Neural progenitor cell (in vitro differentiated cells): ENCODE data around the gene TSTD2. TPM values are rescaled to one million over a fixed set of nuclear protein-coding genes. Genes with fewer than 3 reads are reported as not detected.

ENCODE experiments used
- DNase-seq: peaks from one replicate; pipeline ENCODE4 v3.0.0-alpha.2; 2016; ENCODE audit warnings: low spot score
- H2AFZ ChIP-seq: fragments of 200-600 bp; sonication (generic); replicated peaks from 2 replicates; pipeline ENCODE4 v1.6.1; 2016; ENCODE audit warnings: antibody characterized with exemption
- H3F3A ChIP-seq: fragments of 200-600 bp; sonication (generic); 2 replicates; pipeline ENCODE4 v1.6.1; 2016; ENCODE audit warnings: antibody characterized with exemption, low read depth
- H3K27ac ChIP-seq: fragments of 200-600 bp; sonication (generic); 2 replicates; pipeline ENCODE4 v1.5.1; 2016; ENCODE audit warnings: mild to moderate bottlenecking
- H3K27me3 ChIP-seq: fragments of 200-600 bp; sonication (generic); 2 replicates; pipeline ENCODE4 v1.6.1; 2016; ENCODE audit warnings: mild to moderate bottlenecking, moderate library complexity
- H3K36me3 ChIP-seq: fragments of 200-600 bp; sonication (generic); 2 replicates; pipeline ENCODE4 v1.5.1; 2016
- H3K4me1 ChIP-seq: fragments of 200-600 bp; sonication (generic); 2 replicates; pipeline ENCODE4 v1.6.1; 2016; ENCODE audit warnings: mixed run types
- H3K4me2 ChIP-seq: fragments of 200-600 bp; sonication (generic); 2 replicates; pipeline ENCODE4 v1.6.1; 2016
- H3K4me3 ChIP-seq: fragments of 200-600 bp; sonication (generic); 2 replicates; pipeline ENCODE4 v1.5.1; 2016
- H3K79me2 ChIP-seq: fragments of 200-600 bp; sonication (generic); 2 replicates; pipeline ENCODE4 v1.6.1; 2016; ENCODE audit warnings: low read depth
- H3K9ac ChIP-seq: fragments of 200-600 bp; sonication (generic); 2 replicates; pipeline ENCODE4 v1.6.1; 2016
- H3K9me3 ChIP-seq: fragments of 200-600 bp; sonication (generic); 2 replicates; pipeline ENCODE4 v1.5.1; 2016; ENCODE audit warnings: low read depth
- H4K20me1 ChIP-seq: fragments of 200-600 bp; sonication (generic); 2 replicates; pipeline ENCODE4 v1.6.1; 2016; ENCODE audit warnings: low read depth
- H3K27ac Mint-ChIP-seq: 3 replicates; pipeline ENCODE4 v1.8.0; 2021; ENCODE audit warnings: mixed read lengths
- H3K27me3 Mint-ChIP-seq: 2 replicates; pipeline ENCODE4 v1.8.0; 2022; ENCODE audit warnings: low read depth, mild to moderate bottlenecking, inconsistent platforms, moderate library complexity, mixed read lengths; ENCODE audit not compliant: insufficient read depth
- H3K36me3 Mint-ChIP-seq: 3 replicates; pipeline ENCODE4 v1.8.0; 2021; ENCODE audit warnings: mixed read lengths
- H3K4me1 Mint-ChIP-seq: 3 replicates; pipeline ENCODE4 v1.8.0; 2021; ENCODE audit warnings: mixed read lengths
- H3K4me3 Mint-ChIP-seq: 3 replicates; pipeline ENCODE4 v1.8.0; 2021; ENCODE audit warnings: mild to moderate bottlenecking, moderate library complexity, mixed read lengths
- H3K9me3 Mint-ChIP-seq: 3 replicates; pipeline ENCODE4 v1.8.0; 2020; ENCODE audit warnings: mixed read lengths
- EZH2 ChIP-seq: fragments of 200-600 bp; sonication (generic); IDR thresholded peaks from 2 replicates; pipeline ENCODE4 v1.6.1; 2017; ENCODE audit warnings: antibody characterized with exemption, mild to moderate bottlenecking, moderate library complexity
- EZH2phosphoT487 ChIP-seq: fragments of 200-600 bp; sonication (generic); IDR thresholded peaks from 2 replicates; pipeline ENCODE4 v1.6.1; 2017; ENCODE audit warnings: antibody characterized with exemption
- total RNA-seq: library from RNA; depleted of rRNA; stranded (reverse); fragments of >200 nt; gene quantifications from 2 replicates; pipeline ENCODE4 v1.2.3, GENCODE V29; 2015; ENCODE audit warnings: low replicate concordance
- TF ChIP-seq, protein P1 (sequence below): fragments of 200-600 bp; sonication (generic); IDR thresholded peaks from 2 replicates; pipeline ENCODE4 v1.5.1; 2017; ENCODE audit warnings: antibody characterized with exemption, mild to moderate bottlenecking

Gene TSTD2
- total RNA-seq, 1 donor from 2014 or later, result 45.4 TPM

DNA sequence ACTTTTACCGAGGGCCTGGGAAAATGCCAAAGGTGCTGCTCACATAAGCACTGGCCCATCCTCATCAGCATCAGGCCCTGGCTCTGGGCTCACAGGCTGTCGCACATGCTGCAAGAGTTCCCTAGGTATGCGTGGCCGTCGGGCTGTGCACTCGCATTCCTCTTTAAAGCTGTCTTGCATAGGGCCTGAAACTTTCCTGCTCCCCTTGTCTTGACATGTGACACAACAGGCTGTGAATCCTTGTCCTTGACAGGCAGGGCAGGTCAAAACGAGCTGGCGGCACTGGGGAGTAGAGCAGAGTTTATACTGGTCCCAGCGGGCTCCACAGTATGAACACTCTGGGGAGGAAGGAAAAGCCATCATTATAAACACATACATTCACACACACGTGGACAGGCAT, 30.7 kb downstream of the TSTD2 start:
- no peak overlapping the region for H3K4me2 ChIP-seq

DNA sequence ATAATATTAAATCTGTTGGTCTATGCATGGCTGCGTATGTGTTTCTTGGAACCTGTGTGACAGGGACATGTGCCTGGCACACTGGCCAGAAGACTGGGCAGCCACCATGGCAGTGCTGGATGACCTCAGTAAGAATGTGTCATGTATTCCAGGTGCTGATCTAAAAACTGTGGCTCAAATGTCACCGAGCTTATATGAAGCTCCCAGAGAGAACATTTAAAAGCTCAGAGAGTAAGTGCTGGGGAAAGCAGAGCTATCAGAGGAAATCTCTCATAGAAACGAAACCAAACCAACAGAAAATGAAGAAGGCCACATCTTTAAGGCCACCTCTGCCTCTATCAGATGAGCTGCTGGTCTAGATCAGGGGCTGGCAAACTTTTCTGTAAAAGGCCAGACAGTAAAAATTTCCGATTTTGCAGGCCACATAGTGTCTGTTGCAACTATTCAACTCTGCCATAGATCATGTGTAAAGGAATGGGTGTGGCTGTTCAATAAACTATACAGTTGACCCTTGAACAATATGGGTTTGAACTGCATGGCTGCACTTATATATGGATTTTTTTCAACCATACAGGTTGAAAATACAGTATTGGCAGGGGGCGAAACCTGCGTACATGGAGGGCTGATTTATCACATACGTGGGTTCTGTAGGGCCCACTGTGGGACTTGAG, 31.8 kb downstream of the TSTD2 start:
- H3K27ac Mint-ChIP-seq, result no peak overlapping the region
- H3K4me1 Mint-ChIP-seq, result peaks cover 2% of the 10 kb centered on the region
- H3K9me3 Mint-ChIP-seq, result no peaks in the 10 kb centered on the region
- H3K4me1 ChIP-seq, result no peaks in the 10 kb centered on the region
- no peaks in the 10 kb centered on the region for H3K27me3 Mint-ChIP-seq
- H3K27ac ChIP-seq, result no peak overlapping the region
- H3K4me2 ChIP-seq, result no peak overlapping the region
- no peak for DNase-seq
- H3K4me3 ChIP-seq, result no peak overlapping the region
- H3K4me3 Mint-ChIP-seq, result no peak overlapping the region
- H3K27me3 ChIP-seq, result no peaks in the 10 kb centered on the region
- H3K9ac ChIP-seq, result no peak overlapping the region
- no peaks in the 10 kb centered on the region for H3K79me2 ChIP-seq
- H4K20me1 ChIP-seq, result no peaks in the 10 kb centered on the region
- no peak overlapping the region for H2AFZ ChIP-seq
- H3K9me3 ChIP-seq, result no peaks in the 10 kb centered on the region
- no peaks in the 10 kb centered on the region for H3K36me3 ChIP-seq
- TF ChIP-seq EZH2 (no peak), EZH2phosphoT487 (no peak)
- TF ChIP-seq, protein P1, sequence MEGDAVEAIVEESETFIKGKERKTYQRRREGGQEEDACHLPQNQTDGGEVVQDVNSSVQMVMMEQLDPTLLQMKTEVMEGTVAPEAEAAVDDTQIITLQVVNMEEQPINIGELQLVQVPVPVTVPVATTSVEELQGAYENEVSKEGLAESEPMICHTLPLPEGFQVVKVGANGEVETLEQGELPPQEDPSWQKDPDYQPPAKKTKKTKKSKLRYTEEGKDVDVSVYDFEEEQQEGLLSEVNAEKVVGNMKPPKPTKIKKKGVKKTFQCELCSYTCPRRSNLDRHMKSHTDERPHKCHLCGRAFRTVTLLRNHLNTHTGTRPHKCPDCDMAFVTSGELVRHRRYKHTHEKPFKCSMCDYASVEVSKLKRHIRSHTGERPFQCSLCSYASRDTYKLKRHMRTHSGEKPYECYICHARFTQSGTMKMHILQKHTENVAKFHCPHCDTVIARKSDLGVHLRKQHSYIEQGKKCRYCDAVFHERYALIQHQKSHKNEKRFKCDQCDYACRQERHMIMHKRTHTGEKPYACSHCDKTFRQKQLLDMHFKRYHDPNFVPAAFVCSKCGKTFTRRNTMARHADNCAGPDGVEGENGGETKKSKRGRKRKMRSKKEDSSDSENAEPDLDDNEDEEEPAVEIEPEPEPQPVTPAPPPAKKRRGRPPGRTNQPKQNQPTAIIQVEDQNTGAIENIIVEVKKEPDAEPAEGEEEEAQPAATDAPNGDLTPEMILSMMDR, result no peak
- peaks cover 29% of the 10 kb centered on the region for H3K36me3 Mint-ChIP-seq
- peaks cover 15% of the 10 kb centered on the region for H3F3A ChIP-seq

More for the DNA sequence above, 30.7 kb downstream of the TSTD2 start:
- no peak overlapping the region for H3K27ac Mint-ChIP-seq
- H3K36me3 ChIP-seq, result no peaks in the 10 kb centered on the region
- H3K79me2 ChIP-seq, result no peaks in the 10 kb centered on the region
- peaks cover 15% of the 10 kb centered on the region for H3F3A ChIP-seq
- H3K4me3 ChIP-seq, result no peak overlapping the region
- no peak for DNase-seq
- H3K27me3 Mint-ChIP-seq, result no peaks in the 10 kb centered on the region
- H3K9me3 ChIP-seq, result no peaks in the 10 kb centered on the region
- H2AFZ ChIP-seq, result no peak overlapping the region
- H4K20me1 ChIP-seq, result no peaks in the 10 kb centered on the region
- peaks cover 34% of the 10 kb centered on the region for H3K36me3 Mint-ChIP-seq
- no peak overlapping the region for H3K9ac ChIP-seq
- H3K9me3 Mint-ChIP-seq, result no peaks in the 10 kb centered on the region
- H3K27ac ChIP-seq, result no peak overlapping the region
- H3K27me3 ChIP-seq, result no peaks in the 10 kb centered on the region
- H3K4me1 Mint-ChIP-seq, result peaks cover 2% of the 10 kb centered on the region
- no peaks in the 10 kb centered on the region for H3K4me1 ChIP-seq
- TF ChIP-seq EZH2phosphoT487, result no peak
- TF ChIP-seq, protein P1, result no peak
- no peak for TF ChIP-seq EZH2
- no peak overlapping the region for H3K4me3 Mint-ChIP-seq

DNA sequence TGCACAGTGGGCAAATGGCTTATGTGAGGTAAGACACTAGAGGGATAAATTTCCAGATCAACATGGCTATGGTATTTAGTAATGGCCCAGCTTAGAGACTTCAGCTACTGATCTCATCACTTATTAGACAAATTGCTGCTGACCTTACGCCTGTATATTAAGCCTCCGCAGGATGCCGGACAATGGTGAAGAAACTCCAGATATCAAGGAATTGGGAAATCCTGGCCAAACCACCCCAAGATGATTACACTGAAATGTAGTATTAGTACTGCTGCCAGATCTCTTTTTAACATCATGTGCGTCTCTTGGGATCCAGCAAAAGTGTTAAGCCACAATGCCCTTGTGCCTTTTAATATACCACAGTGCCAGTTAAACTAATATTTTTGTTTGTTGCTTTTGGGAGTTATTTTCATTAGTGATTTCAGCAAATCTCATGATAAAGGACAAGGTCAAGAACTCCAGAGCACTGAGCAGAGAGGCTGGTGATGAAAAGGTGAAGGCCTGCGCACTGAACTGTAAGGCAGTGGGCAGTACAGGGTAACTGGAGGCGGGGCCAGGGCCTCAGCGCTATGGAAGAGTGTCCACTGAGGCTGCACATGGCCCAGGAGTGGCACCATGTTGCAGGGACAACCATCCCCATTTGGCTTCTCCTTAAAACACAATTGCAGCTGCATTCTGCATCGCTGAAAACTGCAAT, 32.5 kb downstream of the TSTD2 start:
- peaks cover 24% of the 10 kb centered on the region for H3K36me3 Mint-ChIP-seq
- no peak overlapping the region for H2AFZ ChIP-seq
- H3K27me3 ChIP-seq, result no peaks in the 10 kb centered on the region
- no peaks in the 10 kb centered on the region for H3K9me3 Mint-ChIP-seq
- no peaks in the 10 kb centered on the region for H3K36me3 ChIP-seq
- H3K4me1 Mint-ChIP-seq, result peaks cover 2% of the 10 kb centered on the region
- H3K4me3 ChIP-seq, result no peak overlapping the region
- H3K4me1 ChIP-seq, result no peaks in the 10 kb centered on the region
- H3K4me3 Mint-ChIP-seq, result no peak overlapping the region
- no peak overlapping the region for H3K27ac Mint-ChIP-seq
- no peak overlapping the region for H3K27ac ChIP-seq
- TF ChIP-seq EZH2phosphoT487, result no peak
- TF ChIP-seq, protein P1, result no peak
- no peak for TF ChIP-seq EZH2
- H3K27me3 Mint-ChIP-seq, result no peaks in the 10 kb centered on the region
- no peaks in the 10 kb centered on the region for H3K9me3 ChIP-seq
- DNase-seq, result no peak
- H3K9ac ChIP-seq, result no peak overlapping the region
- no peaks in the 10 kb centered on the region for H3K79me2 ChIP-seq
- no peaks in the 10 kb centered on the region for H4K20me1 ChIP-seq
- H3K4me2 ChIP-seq, result no peak overlapping the region
- H3F3A ChIP-seq, result peaks cover 15% of the 10 kb centered on the region
